Activated CD4-positive, alpha-beta T cell treated with anti-CD3 and anti-CD28 coated beads for 4 hours (primary cell): ENCODE data around the gene SOX6.

Experiments used
- DNase-seq, 2 donors: peaks; one replicate each; pipeline ENCODE4 v3.0.0-alpha.2; 2020

SOX6 gene

GRCh38 chr11:15985127-15985859 is 371.1 kb downstream of the SOX6 start:
- no peak for DNase-seq

DNA sequence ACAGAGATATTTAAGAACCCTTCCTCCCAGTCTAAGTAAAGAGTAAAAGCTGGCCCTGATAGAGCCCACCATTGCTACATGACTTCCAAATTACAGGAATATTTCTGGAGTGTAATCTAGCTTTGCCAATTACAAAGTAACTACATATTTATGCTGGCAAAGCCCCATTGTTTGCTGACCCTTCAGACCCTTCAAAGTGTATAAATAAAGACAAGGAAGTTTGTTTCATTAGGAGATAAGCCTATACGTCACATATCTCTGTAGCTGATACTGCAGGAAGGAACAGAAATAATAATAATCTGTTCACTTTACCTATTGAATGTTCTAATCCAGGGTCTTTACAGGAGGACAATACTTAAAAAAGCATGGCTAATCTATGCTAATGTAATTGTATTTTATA is 375.1 kb downstream of the SOX6 start:
- DNase-seq: no peak

GRCh38 chr11:15977116-15977515 is 379.2 kb downstream of the SOX6 start:
- no peak for DNase-seq

- no peak for DNase-seq
These were observed 379.8 kb downstream of the SOX6 start for GRCh38 chr11:15976433-15977045.

DNA sequence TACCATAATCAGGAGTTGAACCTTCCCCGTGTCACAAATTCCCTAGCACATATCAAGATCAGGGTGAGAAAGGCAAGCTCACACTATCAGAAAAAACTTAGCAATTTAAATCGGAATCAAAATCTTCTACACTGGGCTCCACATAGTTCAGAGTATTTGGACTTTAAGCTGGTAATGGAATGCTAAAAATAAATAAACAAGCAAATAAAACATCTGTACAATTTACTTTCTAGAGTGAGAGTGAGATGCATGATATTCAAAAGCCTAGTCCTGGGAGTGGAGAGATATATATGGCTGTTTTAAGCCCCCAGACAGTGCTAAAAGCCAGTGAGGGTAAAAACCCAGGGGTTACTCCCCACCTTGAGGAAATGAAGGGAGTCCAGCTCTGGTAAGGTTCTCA is 380.6 kb downstream of the SOX6 start:
- no peak for DNase-seq

DNA sequence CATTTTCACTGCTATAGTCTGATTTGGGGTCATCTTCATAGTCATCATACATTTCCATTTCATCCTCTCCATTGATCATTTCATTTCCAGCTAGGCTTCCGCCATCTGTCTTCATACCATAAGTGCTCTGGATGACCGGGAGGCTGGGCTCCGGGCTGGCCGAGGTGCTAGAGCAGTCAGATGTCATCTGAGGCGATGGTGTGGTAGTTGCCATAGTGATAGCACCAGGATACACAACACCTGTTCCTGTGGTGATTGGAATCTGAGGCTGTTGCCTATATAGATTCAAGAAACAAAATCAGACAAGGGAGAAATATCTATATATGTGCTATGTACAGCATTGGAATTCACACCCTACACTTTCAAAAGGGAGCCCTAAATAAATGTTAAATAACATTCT is 383.5 kb downstream of the SOX6 start:
- no peak for DNase-seq

DNA sequence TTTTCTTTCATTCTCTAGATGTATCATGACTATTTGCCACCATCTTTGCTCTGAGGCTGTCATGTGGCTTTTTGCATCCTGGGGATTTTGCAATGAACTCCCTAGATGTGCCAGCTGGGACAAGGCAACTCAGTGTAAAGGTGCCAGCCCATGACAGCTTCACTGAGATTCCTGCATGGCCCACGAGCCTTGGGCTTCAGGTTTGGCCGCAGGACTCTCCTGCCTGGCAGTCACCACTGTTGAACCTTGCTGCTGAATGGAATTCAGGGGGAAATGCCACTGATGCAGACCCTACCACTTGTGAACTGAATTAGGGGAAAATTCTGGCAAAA is 385.2 kb downstream of the SOX6 start:
- DNase-seq: no peak

GRCh38 chr11:15970506-15971214 is 385.7 kb downstream of the SOX6 start:
- DNase-seq: no peak

DNA sequence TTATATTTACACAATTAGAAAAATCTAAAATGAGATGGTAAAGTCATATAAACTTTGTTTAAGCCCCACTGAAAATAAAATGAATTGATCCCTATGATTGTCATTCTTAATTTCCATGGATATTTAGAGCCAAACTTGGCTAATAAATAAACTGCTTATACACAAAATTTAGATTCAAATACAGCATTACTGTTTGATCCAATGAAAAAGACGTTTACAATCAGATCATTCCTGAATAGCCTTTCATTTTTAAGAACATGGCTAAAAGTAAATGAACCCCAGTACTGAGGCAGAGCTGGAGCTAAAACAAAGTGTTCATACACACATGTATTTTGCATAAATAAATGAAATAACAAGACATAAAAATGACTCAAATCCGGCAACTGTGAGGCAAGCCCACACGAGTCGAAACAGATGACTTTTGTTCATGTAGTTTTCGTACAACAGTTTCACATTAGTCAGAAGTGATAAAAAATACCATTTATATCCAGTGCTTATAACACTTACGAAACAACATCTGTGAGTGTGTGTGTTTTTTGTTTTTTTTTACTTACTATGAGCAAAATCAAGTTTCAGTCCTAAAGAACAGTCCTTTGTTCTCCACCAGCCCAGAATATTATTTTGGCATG is 386.5 kb downstream of the SOX6 start:
- DNase-seq: no peak

DNA sequence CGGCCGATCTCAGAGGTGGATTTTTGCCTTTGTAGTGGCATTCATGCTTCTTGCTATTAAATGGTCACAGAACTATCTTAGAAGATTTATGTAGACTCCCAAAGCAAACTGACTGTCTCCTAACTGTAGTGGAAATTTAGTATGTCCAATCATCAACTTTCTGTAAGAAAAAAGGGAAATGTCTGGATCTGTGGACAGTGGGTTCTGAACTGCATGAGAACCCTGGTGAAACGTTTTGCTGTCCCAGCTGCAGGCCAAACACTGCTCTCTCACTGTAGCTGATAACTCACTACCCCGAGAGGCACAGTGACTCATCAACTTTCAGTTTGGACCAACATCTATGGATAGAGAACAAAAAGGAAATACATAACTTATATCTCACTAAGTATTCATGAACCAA is 387.1 kb downstream of the SOX6 start:
- no peak for DNase-seq

- no peak for DNase-seq
These were observed 387.8 kb downstream of the SOX6 start for GRCh38 chr11:15968461-15969130.

GRCh38 chr11:15967966-15968365 is 388.4 kb downstream of the SOX6 start:
- DNase-seq: no peak

DNA sequence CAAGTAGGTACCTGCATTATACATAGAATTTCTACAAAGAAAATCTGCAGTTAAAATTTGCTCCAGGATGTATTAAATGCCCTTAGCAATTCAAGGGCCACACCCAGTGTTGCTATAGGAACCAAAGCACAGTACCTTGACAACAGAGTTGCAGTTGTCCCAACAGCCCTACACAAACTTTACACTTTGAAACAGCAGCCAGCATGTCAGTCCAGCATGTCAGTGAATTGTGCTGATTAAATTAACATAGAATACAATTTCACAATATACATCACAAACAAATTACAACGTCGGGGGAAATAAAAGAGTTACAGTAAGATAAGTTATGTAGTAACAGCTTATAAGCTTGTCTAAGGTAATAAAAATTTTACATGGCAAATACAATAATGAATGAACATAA is 389.2 kb downstream of the SOX6 start:
- DNase-seq: no peak

GRCh38 chr11:15965562-15966250 is 390.6 kb downstream of the SOX6 start:
- no peak for DNase-seq

DNA sequence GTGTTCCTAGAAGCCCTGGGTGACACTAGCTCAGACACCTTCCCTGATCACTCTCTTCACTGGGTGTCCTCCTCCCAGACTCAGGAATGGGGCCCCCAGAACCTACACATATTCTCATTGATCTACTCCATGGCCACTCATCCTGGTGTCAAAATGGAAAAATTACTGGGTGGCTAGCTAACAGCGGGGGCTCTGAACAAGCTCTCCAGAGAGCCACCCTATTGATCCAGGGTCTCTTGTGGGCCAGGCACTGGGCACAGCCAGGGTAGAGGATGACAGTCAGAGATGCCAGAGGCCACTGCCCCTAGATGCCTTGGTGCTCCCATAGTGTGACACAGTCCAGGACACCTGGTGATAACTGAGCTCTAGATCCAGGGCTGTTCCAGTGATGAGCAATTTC is 393.1 kb downstream of the SOX6 start:
- DNase-seq: no peak

DNA sequence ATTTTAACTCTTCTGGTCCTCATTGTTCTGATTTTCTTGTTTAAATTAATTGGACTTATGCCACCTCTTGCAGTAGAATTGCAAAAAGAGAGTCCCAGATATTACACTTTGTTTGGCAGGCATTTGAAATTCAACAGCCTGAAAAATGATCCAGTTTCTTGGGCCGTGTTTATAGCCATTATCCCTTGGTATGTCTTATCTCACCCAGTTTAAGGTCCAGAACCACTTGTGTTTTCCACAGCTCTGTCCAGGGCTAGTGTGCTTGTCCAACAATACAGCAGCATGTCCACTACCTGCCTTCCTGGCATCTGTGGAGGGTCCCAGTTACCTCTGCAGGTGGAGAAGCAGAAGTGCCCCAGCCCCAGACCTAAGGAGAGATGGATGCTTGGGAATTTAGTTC is 397.4 kb downstream of the SOX6 start:
- no peak for DNase-seq

GRCh38 chr11:15957234-15957633 is 399.1 kb downstream of the SOX6 start:
- no peak for DNase-seq

DNA sequence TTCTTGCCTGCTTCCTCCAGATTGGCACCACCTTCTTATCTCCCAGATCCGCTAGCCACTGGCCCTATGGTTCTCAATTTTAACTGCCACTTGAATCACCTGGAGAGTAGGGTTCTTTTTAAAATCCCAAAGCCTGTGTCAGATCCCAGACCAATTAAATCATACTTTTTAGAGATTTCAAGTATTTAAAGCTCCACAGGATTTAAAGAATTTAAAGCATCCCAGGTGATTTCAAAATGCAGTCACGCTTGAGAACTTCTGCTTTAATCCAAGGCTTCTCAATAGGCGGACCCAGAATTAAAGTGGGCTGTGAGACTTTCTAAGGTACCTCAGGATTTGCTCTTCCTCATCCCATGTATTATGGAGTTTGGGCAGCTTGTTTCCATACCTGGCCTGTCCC is 400.0 kb downstream of the SOX6 start:
- no peak for DNase-seq

- no peak for DNase-seq
These were observed 400.8 kb downstream of the SOX6 start for GRCh38 chr11:15955595-15955994.

DNA sequence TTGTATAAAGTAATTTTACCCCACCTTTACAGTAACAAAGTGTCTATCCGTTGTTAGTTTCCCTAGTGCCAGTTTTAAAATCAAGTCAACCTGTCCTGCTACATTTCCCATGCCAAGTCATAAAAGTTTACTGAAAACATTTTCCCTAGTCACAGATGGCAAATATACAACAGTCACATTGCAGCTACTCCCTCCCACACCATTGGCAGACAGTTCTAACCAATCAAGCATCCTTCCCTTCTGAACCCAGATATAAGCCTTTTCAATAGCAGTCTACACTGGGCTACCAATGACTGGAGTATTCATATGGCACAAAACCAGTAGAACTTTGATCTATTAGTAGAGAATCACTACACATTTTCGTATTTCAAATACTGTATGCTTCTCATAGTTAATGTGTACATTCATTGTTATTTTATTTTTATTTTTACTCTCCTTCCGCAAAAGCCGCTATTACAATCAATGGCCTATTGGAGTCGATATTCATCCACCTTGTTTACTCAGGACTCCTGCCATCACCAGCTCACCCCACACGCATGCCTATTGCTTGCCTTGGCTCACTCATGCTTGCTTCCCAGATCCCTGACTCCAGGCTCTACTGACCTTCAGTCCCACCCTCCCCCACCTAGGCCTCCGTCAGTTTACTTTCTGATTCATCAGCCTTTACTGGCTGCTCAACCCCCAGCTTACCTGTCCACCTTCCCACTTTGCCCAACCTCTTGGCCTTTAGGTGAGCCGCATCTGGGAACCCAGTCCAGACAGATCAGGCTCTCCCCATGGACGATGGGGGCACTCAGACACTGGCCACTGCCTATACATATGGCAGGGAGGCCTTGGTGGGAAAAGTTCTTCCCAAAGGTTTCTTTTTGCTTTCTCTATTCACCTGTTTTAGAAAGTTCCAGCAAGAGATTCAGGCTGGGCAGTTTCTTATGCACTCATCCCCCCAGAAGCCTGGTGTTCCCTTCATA is 408.4 kb downstream of the SOX6 start:
- DNase-seq: no peak

DNA sequence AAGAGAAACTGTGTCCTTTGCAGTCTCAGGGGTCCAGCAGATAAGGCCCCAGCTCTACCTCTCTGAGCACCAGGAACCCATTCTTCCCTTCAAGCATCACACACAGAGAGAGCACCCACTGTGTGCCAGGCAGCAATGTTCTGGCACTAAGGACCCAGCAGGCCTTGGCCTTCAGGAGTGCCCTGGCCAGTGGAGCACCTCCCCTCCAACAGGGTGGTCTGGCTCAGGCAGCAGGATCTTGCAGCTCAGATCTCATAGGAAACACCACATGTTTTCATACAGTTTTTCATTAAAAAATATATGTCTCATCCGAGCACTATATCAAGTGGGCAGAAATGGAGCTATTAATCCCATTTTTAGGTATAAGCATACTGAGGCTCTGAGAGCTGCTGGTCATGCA is 410.6 kb downstream of the SOX6 start:
- no peak for DNase-seq

- DNase-seq: no peak
These were observed 411.9 kb downstream of the SOX6 start for GRCh38 chr11:15944460-15944859.
